ENCODE results near the gene PAN3.

Gene PAN3

GRCh38 chr13:28340272-28340793, 202.0 kb downstream of the PAN3 start:
- DNase-seq = no peak

GRCh38 chr13:28342251-28342650, 203.9 kb downstream of the PAN3 start:
- no peak for DNase-seq

- no peak for DNase-seq
Observed at GRCh38 chr13:28344163-28344562, 205.8 kb downstream of the PAN3 start.
